HCT116 (cell line): Measurements from ENCODE around the gene ARHGAP42. TPM values are rescaled to one million over a fixed set of nuclear protein-coding genes. Genes with fewer than 3 reads are reported as not detected.

ENCODE experiments used
- ATAC-seq: fragments of 200-7000 bp; cut with Tn5 transposase; 2 replicates; pipeline ENCODE4 v1.9.1; 2020; ENCODE audit warnings: mild to moderate bottlenecking, moderate library complexity
- BruUV-seq: library from RNA; stranded (reverse); fragments of 400-500 nt; replicated peaks from 2 replicates; lab custom pipeline; 2021; lab: Mats Ljungman, UMichigan
- CTCF ChIA-PET: fragments of 300-600 bp; sonication (Branson Sonifier 250); formaldehyde crosslinking; loops from one replicate; lab custom pipeline; 2021; ENCODE audit warnings: antibody characterized with exemption; lab: Charles Lee
- POLR2A ChIA-PET: fragments of 300-600, 350-600 bp; sonication (Branson Sonifier 250); formaldehyde crosslinking; loops from one replicate; lab custom pipeline; 2021; ENCODE audit warnings: antibody characterized with exemption; lab: Charles Lee
- RAD21 ChIA-PET, 2 experiments: fragments of 300-600 bp; sonication (Branson Sonifier 250); formaldehyde crosslinking; loops; one replicate each; lab custom pipeline; 2023; ENCODE audit warnings: low total read pairs in 2 of 2; ENCODE audit not compliant: uncharacterized antibody in 2 of 2, unreplicated experiment in 2 of 2, low non-redundant PET in 1 of 2; lab: Charles Lee
- DNase-seq: peaks from one replicate; pipeline ENCODE4 v3.0.0-alpha.2; 2010; ENCODE audit warnings: low read depth, low spot score
- H2AFZ ChIP-seq: fragments of 200-600 bp; shearing (Covaris generic), sonication (generic); 2 replicates; pipeline ENCODE4 v1.6.1; 2017; ENCODE audit warnings: low read depth, mixed run types, mixed read lengths, antibody characterized with exemption, low read length; ENCODE audit not compliant: poor library complexity, severe bottlenecking
- H3K27ac ChIP-seq: 2 replicates; pipeline ENCODE4 v1.5.1; 2012; ENCODE audit warnings: low read depth, low read length
- H3K27me3 ChIP-seq: fragments of 200-600 bp; sonication (generic); 2 replicates; pipeline ENCODE4 v1.6.1; 2016; ENCODE audit warnings: mixed run types, low read length, mixed read lengths; ENCODE audit not compliant: insufficient read depth
- H3K36me3 ChIP-seq, 2 experiments: fragments of 200-500 bp in 1 of 2; fragments of 200-600 bp in 1 of 2; sonication (Bioruptor generic) in 1 of 2; sonication (generic) in 1 of 2; 2 replicates each; pipeline versions ENCODE4 v1.5.1 to v1.6.1; 2014 to 2016; ENCODE audit warnings: low read length in 2 of 2, inconsistent platforms in 1 of 2, mixed read lengths in 1 of 2, mixed run types in 1 of 2; ENCODE audit not compliant: insufficient read depth in 2 of 2, control insufficient read depth in 1 of 2
- H3K4me1 ChIP-seq, 2 experiments: fragments of 200-600 bp in 1 of 2; sonication (generic) in 1 of 2; 2 replicates each; pipeline versions ENCODE4 v1.5.1 to v1.6.1; 2012 to 2017; ENCODE audit warnings: low read length in 2 of 2, inconsistent platforms in 1 of 2, mild to moderate bottlenecking in 1 of 2, mixed read lengths in 1 of 2, mixed run types in 1 of 2, moderate library complexity in 1 of 2; ENCODE audit not compliant: insufficient read depth in 2 of 2, control insufficient read depth in 1 of 2
- H3K4me2 ChIP-seq: fragments of 200-600 bp; sonication (generic); 2 replicates; pipeline ENCODE4 v1.6.1; 2017; ENCODE audit warnings: mixed run types, low read length, mixed read lengths
- H3K4me3 ChIP-seq, 2 experiments: fragments of 200-600 bp in 1 of 2; sonication (generic) in 1 of 2; replicated peaks in 1 of 2; 2 replicates each; pipeline ENCODE4 v1.5.1; 2011 to 2016; ENCODE audit warnings: low read length in 2 of 2, control low read depth in 1 of 2, low read depth in 1 of 2, mild to moderate bottlenecking in 1 of 2, mixed read lengths in 1 of 2, mixed run types in 1 of 2
- H3K79me2 ChIP-seq: fragments of 200-600 bp; sonication (generic); 2 replicates; pipeline ENCODE4 v1.6.1; 2017; ENCODE audit warnings: mild to moderate bottlenecking, mixed run types, low read length, moderate library complexity, mixed read lengths; ENCODE audit not compliant: insufficient read depth
- H3K9ac ChIP-seq: fragments of 200-600 bp; sonication (generic); 2 replicates; pipeline ENCODE4 v1.6.1; 2016; ENCODE audit warnings: low read length, mixed read lengths
- H3K9me2 ChIP-seq: fragments of 200-600 bp; sonication (generic), shearing (Covaris generic); 2 replicates; pipeline ENCODE4 v1.6.1; 2017; ENCODE audit warnings: mixed run types, mild to moderate bottlenecking, moderate library complexity; ENCODE audit not compliant: insufficient read depth
- H3K9me3 ChIP-seq, 2 experiments: fragments of 200-500 bp in 1 of 2; fragments of 200-600 bp in 1 of 2; sonication (Bioruptor generic) in 1 of 2; sonication (generic) in 1 of 2; 2 replicates each; pipeline ENCODE4 v1.6.1; 2014 to 2017; ENCODE audit warnings: low read length in 2 of 2, mixed read lengths in 2 of 2, inconsistent platforms in 1 of 2, low read depth in 1 of 2, mild to moderate bottlenecking in 1 of 2, mixed run types in 1 of 2, moderate library complexity in 1 of 2; ENCODE audit not compliant: control insufficient read depth in 1 of 2, insufficient read depth in 1 of 2
- H4K20me1 ChIP-seq: fragments of 200-600 bp; sonication (generic), shearing (Covaris generic); 2 replicates; pipeline ENCODE4 v1.6.1; 2017; ENCODE audit warnings: mixed run types, mild to moderate bottlenecking, moderate library complexity; ENCODE audit not compliant: insufficient read depth
- CEBPB ChIP-seq: IDR thresholded peaks from 2 replicates; pipeline ENCODE4 v1.6.1; 2012; ENCODE audit warnings: low read depth
- EGR1 ChIP-seq: IDR thresholded peaks from 2 replicates; pipeline ENCODE4 v1.6.1; 2012; ENCODE audit warnings: low read depth
- EZH2 ChIP-seq: fragments of 200-600 bp; sonication (generic); IDR thresholded peaks from 2 replicates; pipeline ENCODE4 v1.6.1; 2017; ENCODE audit warnings: antibody characterized with exemption, mixed run types
- FOSL1 ChIP-seq: IDR thresholded peaks from 2 replicates; pipeline ENCODE4 v1.6.1; 2012; ENCODE audit warnings: low read depth
- POLR2AphosphoS5 ChIP-seq: IDR thresholded peaks from 2 replicates; pipeline ENCODE4 v1.6.1; 2011; ENCODE audit warnings: mild to moderate bottlenecking, low read depth, low read length, moderate library complexity
- RAD21 ChIP-seq: IDR thresholded peaks from 2 replicates; pipeline ENCODE4 v1.6.1; 2012; ENCODE audit warnings: low read depth, mild to moderate bottlenecking
- SP1 ChIP-seq: IDR thresholded peaks from 2 replicates; pipeline ENCODE4 v1.6.1; 2012; ENCODE audit warnings: low read depth
- SRF ChIP-seq: IDR thresholded peaks from 2 replicates; pipeline ENCODE4 v1.6.1; 2012; ENCODE audit warnings: low read depth
- YY1 ChIP-seq: IDR thresholded peaks from 2 replicates; pipeline ENCODE4 v1.6.1; 2011; ENCODE audit warnings: low read length, low read depth, moderate library complexity, mild to moderate bottlenecking; ENCODE audit not compliant: insufficient replicate concordance; ENCODE audit errors: extremely low read depth
- ZFX ChIP-seq: fragments of 450-650 bp; IDR thresholded peaks from 2 replicates; pipeline ENCODE4 v1.6.1; 2017
- ZNF274 ChIP-seq: fragments of 200-500 bp; sonication (Bioruptor generic); IDR thresholded peaks from 2 replicates; pipeline ENCODE4 v1.6.1; 2014; ENCODE audit warnings: mild to moderate bottlenecking, low read depth, low read length, inconsistent platforms
- intact Hi-C: fragments of 100-400 bp; cut with micrococcal nuclease; formaldehyde crosslinking; loops from 2 replicates; pipeline ENCODE4 v1.10.0; 2022
- total RNA-seq: library from RNA; stranded (reverse); gene quantifications from one replicate; pipeline ENCODE4 v1.2.1, GENCODE V29; 2021; ENCODE audit not compliant: unreplicated experiment
- TF ChIP-seq, protein P1 (sequence below): IDR thresholded peaks from 2 replicates; pipeline ENCODE4 v1.6.1; 2011; ENCODE audit warnings: mild to moderate bottlenecking, low read length, moderate library complexity; ENCODE audit not compliant: insufficient replicate concordance; ENCODE audit errors: extremely low read depth

Gene ARHGAP42
- total RNA-seq, 1 experiment from 2014 or later, result 12.3 TPM

DNA sequence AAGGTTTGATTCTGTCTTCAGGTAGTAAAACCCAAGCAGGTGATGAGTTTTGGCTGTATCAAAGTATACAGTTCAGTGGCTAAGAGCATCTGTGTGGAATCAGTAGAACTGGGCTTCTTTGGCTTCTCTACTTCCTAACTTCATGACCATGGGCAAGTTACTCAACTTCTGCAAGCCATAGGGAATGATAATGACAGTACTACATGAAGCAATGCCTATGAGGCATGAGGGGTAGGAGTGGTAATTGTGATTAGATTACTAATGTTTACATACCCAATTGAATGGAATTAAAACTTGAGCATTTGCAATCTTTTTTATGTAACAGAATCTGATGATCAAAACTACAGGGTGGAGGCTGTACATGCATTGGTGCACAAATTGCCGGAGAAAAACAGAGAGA lies 278.3 kb downstream of the ARHGAP42 start:
- Histone ChIP-seq H3K4me1 (no peaks in the 10 kb centered on the region), H3K4me2 (no peak overlapping the region), H3K9me3 (no peaks in the 10 kb centered on the region), H2AFZ (no peak overlapping the region), H3K4me3 (no peak overlapping the region), H3K36me3 (no peaks in the 10 kb centered on the region), H3K79me2 (no peaks in the 10 kb centered on the region), H3K9me2 (no peaks in the 10 kb centered on the region), H3K27me3 (no peaks in the 10 kb centered on the region), H4K20me1 (no peaks in the 10 kb centered on the region), H3K9ac (no peak overlapping the region), H3K27ac (no peak overlapping the region)
- BruUV-seq, result no TSS peak
- TF ChIP-seq SP1, result no peak
- no peak for TF ChIP-seq POLR2AphosphoS5
- TF ChIP-seq CEBPB, result no peak
- CTCF ChIA-PET, result no interaction called here
- ATAC-seq (no peak), DNase-seq (no peak)
- POLR2A ChIA-PET, result no interaction called here
- intact Hi-C loops, result no loop called here
- RAD21 ChIA-PET, result no interaction called here

DNA sequence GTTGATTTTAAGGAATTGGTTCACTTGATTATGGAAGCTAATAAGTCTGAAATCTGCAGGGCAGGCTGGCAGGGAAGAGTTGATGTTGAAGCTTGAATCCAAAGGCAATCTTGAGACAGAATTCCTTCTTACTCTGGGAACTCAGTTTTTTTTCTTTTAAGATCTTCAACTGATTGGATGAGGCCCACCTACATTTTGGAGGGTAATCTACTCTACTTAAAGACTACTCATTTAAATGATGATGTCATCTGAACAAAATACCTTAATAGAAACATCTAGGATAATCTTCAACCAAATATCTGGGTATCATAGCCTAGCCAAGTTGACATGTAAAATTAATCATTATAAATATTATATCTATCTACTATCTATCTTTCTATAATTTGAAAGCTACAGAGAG lies 279.3 kb downstream of the ARHGAP42 start:
- ChIA-PET POLR2A (no interaction called here), RAD21 (no interaction called here), CTCF (no interaction called here)
- ATAC-seq, result no peak
- H3K27me3 ChIP-seq, result no peaks in the 10 kb centered on the region
- H4K20me1 ChIP-seq, result no peaks in the 10 kb centered on the region
- H3K4me1 ChIP-seq, result no peaks in the 10 kb centered on the region
- H3K79me2 ChIP-seq, result no peaks in the 10 kb centered on the region
- TF ChIP-seq CEBPB, result no peak
- no peak for TF ChIP-seq ZFX
- TF ChIP-seq EZH2, result no peak
- no peak for TF ChIP-seq EGR1
- TF ChIP-seq, protein P1, sequence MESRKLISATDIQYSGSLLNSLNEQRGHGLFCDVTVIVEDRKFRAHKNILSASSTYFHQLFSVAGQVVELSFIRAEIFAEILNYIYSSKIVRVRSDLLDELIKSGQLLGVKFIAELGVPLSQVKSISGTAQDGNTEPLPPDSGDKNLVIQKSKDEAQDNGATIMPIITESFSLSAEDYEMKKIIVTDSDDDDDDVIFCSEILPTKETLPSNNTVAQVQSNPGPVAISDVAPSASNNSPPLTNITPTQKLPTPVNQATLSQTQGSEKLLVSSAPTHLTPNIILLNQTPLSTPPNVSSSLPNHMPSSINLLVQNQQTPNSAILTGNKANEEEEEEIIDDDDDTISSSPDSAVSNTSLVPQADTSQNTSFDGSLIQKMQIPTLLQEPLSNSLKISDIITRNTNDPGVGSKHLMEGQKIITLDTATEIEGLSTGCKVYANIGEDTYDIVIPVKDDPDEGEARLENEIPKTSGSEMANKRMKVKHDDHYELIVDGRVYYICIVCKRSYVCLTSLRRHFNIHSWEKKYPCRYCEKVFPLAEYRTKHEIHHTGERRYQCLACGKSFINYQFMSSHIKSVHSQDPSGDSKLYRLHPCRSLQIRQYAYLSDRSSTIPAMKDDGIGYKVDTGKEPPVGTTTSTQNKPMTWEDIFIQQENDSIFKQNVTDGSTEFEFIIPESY, result no peak
- TF ChIP-seq SRF, result no peak
- TF ChIP-seq RAD21, result no peak
- TF ChIP-seq YY1, result no peak
- TF ChIP-seq FOSL1, result no peak
- TF ChIP-seq ZNF274, result no peak
- no peak for DNase-seq
- intact Hi-C loops, result no loop called here
- H3K9me2 ChIP-seq, result no peaks in the 10 kb centered on the region
- H3K36me3 ChIP-seq, result no peaks in the 10 kb centered on the region
- no peaks in the 10 kb centered on the region for H3K9me3 ChIP-seq
- H3K27ac ChIP-seq, result no peak overlapping the region
- H3K9ac ChIP-seq, result no peak overlapping the region
- H2AFZ ChIP-seq, result no peak overlapping the region
- no TSS peak for BruUV-seq
- no peak overlapping the region for H3K4me3 ChIP-seq
- H3K4me2 ChIP-seq, result no peak overlapping the region
